Omental fat pad (tissue), 4 donors: ENCODE measurements around the gene MYO9A. TPM values are rescaled to one million over a fixed set of nuclear protein-coding genes. Genes with fewer than 3 reads are reported as not detected.

Source experiments
- ATAC-seq: fragments of 150-250 bp; one replicate; pipeline ENCODE4 v1.9.1; 2016; ENCODE audit warnings: mild to moderate bottlenecking, moderate library complexity; ENCODE audit not compliant: low FRiP score
- DNase-seq: peaks from one replicate; pipeline ENCODE4 v3.0.0-alpha.2; 2019; ENCODE audit warnings: low spot score
- CTCF ChIP-seq, 3 donors: fragments of 450-650 bp; IDR thresholded peaks; one replicate each; pipeline ENCODE4 v1.5.1; 2016 to 2017; ENCODE audit warnings: antibody characterized with exemption in 3 of 3, mild to moderate bottlenecking in 3 of 3, moderate library complexity in 2 of 3
- total RNA-seq, 4 donors: library from RNA; depleted of rRNA; stranded (reverse); fragments of >200 nt; gene quantifications; one replicate each; pipeline ENCODE4 v1.1.0, GENCODE V29; 2016

The MYO9A gene
- total RNA-seq, 4 donors from 2014 or later: 31.6 to 82.9 (median 48.7) TPM

DNA sequence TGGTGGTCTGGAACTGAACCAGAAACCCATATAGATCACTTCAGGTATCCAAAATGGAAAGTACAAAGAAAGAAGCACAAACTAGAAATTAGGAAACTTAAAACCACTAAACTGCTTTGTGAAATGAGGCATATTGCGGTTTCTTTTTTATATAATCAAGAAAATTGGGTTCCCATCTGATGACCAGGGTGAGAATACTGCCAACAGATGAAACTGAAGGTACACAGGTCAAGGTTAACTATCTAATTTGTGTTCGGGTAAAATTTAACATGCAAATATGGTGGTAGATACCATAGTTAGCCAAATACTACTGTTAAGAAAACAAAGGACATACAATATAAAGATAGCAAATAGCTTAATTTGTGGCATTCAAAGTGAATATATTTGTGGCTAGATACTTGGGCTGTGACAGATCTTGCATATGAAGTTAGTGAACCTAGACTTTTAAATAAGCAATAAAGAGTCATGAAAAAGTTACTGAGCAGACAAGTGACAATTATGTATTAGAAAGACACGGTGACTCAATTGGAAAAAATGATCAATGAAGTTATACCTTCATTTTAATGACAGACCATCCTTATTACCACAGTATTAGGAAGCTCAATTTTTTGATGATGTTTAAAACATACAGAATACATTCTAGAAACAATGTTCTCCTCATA, 180.2 kb downstream of the MYO9A start:
- ATAC-seq (no peak), DNase-seq (no peak)
- no peak for TF ChIP-seq CTCF (IDR thresholded peaks at IDR 0.05)

- ATAC-seq: no peak
- DNase-seq: no peak
- TF ChIP-seq CTCF (IDR thresholded peaks at IDR 0.05): no peak
These were observed 183.5 kb downstream of the MYO9A start for GRCh38 chr15:71934446-71934845.

DNA sequence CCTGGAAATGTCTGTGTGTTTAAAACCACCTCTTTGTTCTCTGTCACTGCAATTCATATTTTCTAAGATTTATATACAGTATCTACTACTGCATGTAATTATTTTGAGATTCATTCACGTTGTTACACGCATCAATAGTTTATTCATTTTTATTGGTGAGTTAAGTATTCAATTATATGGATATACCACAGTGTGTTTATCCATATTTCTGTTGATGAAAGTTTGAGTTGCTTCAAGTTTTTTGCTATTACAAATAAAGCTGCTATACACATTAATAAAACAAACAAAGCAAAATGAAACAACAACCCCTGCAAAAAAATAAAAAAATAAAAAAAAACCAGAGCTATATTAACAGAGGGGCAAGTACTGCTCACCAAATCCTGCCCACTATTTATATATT, 185.3 kb downstream of the MYO9A start:
- DNase-seq (no peak), ATAC-seq (no peak)
- no peak for TF ChIP-seq CTCF (IDR thresholded peaks at IDR 0.05)

DNA sequence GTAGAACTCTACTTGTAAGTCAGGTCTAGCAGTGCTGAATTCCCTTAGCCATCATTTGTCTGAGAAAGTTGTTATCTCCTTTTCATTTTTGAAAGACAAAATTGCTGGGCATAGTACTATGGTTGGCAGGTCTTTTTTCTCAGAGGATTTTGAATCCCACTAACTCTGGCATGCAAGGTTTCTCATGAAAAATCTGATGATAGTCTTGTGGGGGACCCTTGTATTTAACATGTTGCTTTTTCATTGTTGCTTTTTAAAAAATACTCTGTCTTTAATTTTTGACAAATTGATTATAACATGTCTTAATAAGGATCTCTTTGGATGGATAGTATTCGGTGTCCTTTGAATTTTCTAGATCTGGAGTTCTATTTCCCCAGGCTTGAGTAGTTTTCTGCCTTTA, 186.7 kb downstream of the MYO9A start:
- DNase-seq (no peak), ATAC-seq (no peak)
- no peak for TF ChIP-seq CTCF (IDR thresholded peaks at IDR 0.05)

GRCh38 chr15:71925145-71925544, 192.8 kb downstream of the MYO9A start:
- DNase-seq (no peak), ATAC-seq (no peak)
- no peak for TF ChIP-seq CTCF (IDR thresholded peaks at IDR 0.05)

- ATAC-seq: no peak
- DNase-seq: no peak
- TF ChIP-seq CTCF (IDR thresholded peaks at IDR 0.05): no peak
These were observed 196.8 kb downstream of the MYO9A start for GRCh38 chr15:71921191-71921590.

DNA sequence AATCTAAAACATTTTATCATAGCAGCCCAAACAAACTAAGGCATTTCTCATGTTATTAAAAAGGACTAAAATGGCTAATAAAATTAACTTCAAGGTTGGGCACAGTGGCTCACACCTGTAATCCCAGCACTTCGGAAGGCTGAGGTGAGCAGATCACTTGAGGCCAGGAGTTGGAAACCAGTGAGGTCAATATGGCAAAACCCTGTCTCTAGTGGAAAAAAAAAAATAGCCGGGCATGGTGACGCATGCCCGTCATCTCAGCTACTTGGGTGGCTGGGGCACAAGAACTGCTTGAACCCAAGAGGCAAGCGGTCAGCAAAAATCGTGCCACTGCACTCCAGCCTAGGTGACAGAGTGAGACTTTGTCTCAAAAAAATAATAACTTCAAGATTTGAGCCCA, 197.4 kb downstream of the MYO9A start:
- no peak for TF ChIP-seq CTCF (IDR thresholded peaks at IDR 0.05)
- DNase-seq (no peak), ATAC-seq (no peak)
